WERI-Rb-1 (cell line): ENCODE data around the gene CEACAM16.
"Not testable (repeated sequence)": the region's sequence is repeated elsewhere in the genome, so short reads cannot be mapped to it uniquely, and the experiment has no call there.

Source experiments
- DNase-seq: peaks from one replicate; pipeline ENCODE4 v3.0.0-alpha.2; 2020
- H3K27ac ChIP-seq: fragments of 250-450 bp; sonication (Bioruptor Pico); 2 replicates; pipeline ENCODE4 v1.5.1; 2020; ENCODE audit warnings: mild to moderate bottlenecking, moderate library complexity
- H3K27me3 ChIP-seq: fragments of 250-450 bp; sonication (Bioruptor Pico); 2 replicates; pipeline ENCODE4 v1.5.1; 2021; ENCODE audit warnings: mild to moderate bottlenecking, low read depth, moderate library complexity; ENCODE audit not compliant: insufficient read depth, severe bottlenecking
- H3K36me3 ChIP-seq: fragments of 250-450 bp; sonication (Bioruptor Pico); 2 replicates; pipeline ENCODE4 v1.5.1; 2020; ENCODE audit warnings: mild to moderate bottlenecking, moderate library complexity
- H3K4me3 ChIP-seq: 2 replicates; pipeline ENCODE4 v1.5.1; 2011; ENCODE audit warnings: low read depth, mild to moderate bottlenecking, control low read depth, low read length
- H3K9me3 ChIP-seq: fragments of 250-450 bp; sonication (Bioruptor Pico); 2 replicates; pipeline ENCODE4 v1.5.1; 2021; ENCODE audit warnings: mild to moderate bottlenecking, moderate library complexity; ENCODE audit not compliant: severe bottlenecking
- CTCF ChIP-seq: IDR thresholded peaks from 2 replicates; pipeline ENCODE4 v1.5.1; 2011; ENCODE audit warnings: low read depth, mild to moderate bottlenecking, control low read depth, inconsistent platforms, low read length

The CEACAM16 gene

GRCh38 chr19:44682807-44683206 is 16.1 kb upstream of the CEACAM16 start:
- TF ChIP-seq CTCF: no peak
- no peak for DNase-seq

GRCh38 chr19:44683434-44684210 is 15.3 kb upstream of the CEACAM16 start:
- Histone ChIP-seq H3K9me3 (no peaks in the 10 kb centered on the region), H3K27me3 (no peaks in the 10 kb centered on the region), H3K36me3 (peaks cover 8% of the 10 kb centered on the region), H3K27ac (no peak overlapping the region), H3K4me3 (no peak overlapping the region)
- TF ChIP-seq CTCF: no peak
- no peak for DNase-seq

More at GRCh38 chr19:44682807-44683206, 16.1 kb upstream of the CEACAM16 start:
- Histone ChIP-seq H3K4me3 (no peak overlapping the region), H3K27me3 (no peaks in the 10 kb centered on the region), H3K9me3 (no peaks in the 10 kb centered on the region), H3K36me3 (peaks cover 8% of the 10 kb centered on the region), H3K27ac (no peak overlapping the region)

GRCh38 chr19:44684396-44684795 is 14.6 kb upstream of the CEACAM16 start:
- not testable (repeated sequence) for H3K27ac ChIP-seq, H3K9me3 ChIP-seq, H3K27me3 ChIP-seq, H3K36me3 ChIP-seq, DNase-seq, H3K4me3 ChIP-seq

- Histone ChIP-seq H3K27ac (no peak overlapping the region), H3K27me3 (no peaks in the 10 kb centered on the region), H3K9me3 (no peaks in the 10 kb centered on the region), H3K36me3 (peaks cover 8% of the 10 kb centered on the region), H3K4me3 (no peak overlapping the region; the same call in 1 of the 2 replicates)
- TF ChIP-seq CTCF: no peak
- DNase-seq: peak; percentile 78
Observed at GRCh38 chr19:44684892-44685863, 13.8 kb upstream of the CEACAM16 start.

- DNase-seq: no peak
- TF ChIP-seq CTCF: no peak
- H3K27ac ChIP-seq: no peak overlapping the region
- no peak overlapping the region for H3K4me3 ChIP-seq
- no peaks in the 10 kb centered on the region for H3K27me3 ChIP-seq
- H3K9me3 ChIP-seq: no peaks in the 10 kb centered on the region
- peaks cover 6% of the 10 kb centered on the region; the same call in 1 of the 2 replicates for H3K36me3 ChIP-seq
Observed at GRCh38 chr19:44685877-44686276, 13.1 kb upstream of the CEACAM16 start.

- no peak for DNase-seq
- Histone ChIP-seq H3K27me3 (no peaks in the 10 kb centered on the region), H3K36me3 (0 out of 2 replicates have a peak, but pooled peaks cover 3% of the 10 kb centered on the region), H3K9me3 (no peaks in the 10 kb centered on the region), H3K4me3 (no peak overlapping the region), H3K27ac (no peak overlapping the region)
- no peak for TF ChIP-seq CTCF
Observed at GRCh38 chr19:44686896-44687295, 12.1 kb upstream of the CEACAM16 start.
